Ovary (tissue), 3 donors: ENCODE measurements around the gene RALGPS2.

Experiments
- CTCF ChIP-seq, 3 donors: fragments of 450-650 bp in 2 of 3; fragments of 200-600 bp in 1 of 3; IDR thresholded peaks; one replicate each; pipeline versions ENCODE4 v1.5.1 to v1.8.0; 2016 to 2022; ENCODE audit warnings: antibody characterized with exemption in 3 of 3, mild to moderate bottlenecking in 1 of 3
- POLR2A ChIP-seq: fragments of 450-650 bp; IDR thresholded peaks from one replicate; pipeline ENCODE4 v1.6.1; 2017; ENCODE audit warnings: antibody characterized with exemption, mild to moderate bottlenecking, moderate library complexity
- donor health status: DM: no; HTN: no; CAD: no.

- TF ChIP-seq CTCF (IDR thresholded peaks at IDR 0.05): no peak
- no peak for TF ChIP-seq POLR2A
Measured at GRCh38 chr1:178928976-178929375, 203.9 kb downstream of the RALGPS2 start.
